Middle frontal gyrus (tissue), 1 donor: Measurements from ENCODE around the gene BMERB1.
"Not testable (repeated sequence)": the region's sequence is repeated elsewhere in the genome, so short reads cannot be mapped to it uniquely, and the experiment has no call there.

Experiments used
- DNase-seq: peaks from one replicate; pipeline ENCODE4 v3.0.0-alpha.2; 2015; ENCODE audit warnings: low spot score; ENCODE audit errors: extremely low spot score

The BMERB1 gene

GRCh38 chr16:15553313-15554088, 119.1 kb downstream of the BMERB1 start:
- DNase-seq, result no peak

GRCh38 chr16:15556130-15556529, 121.7 kb downstream of the BMERB1 start:
- DNase-seq, result no peak

- no peak for DNase-seq
Observed at GRCh38 chr16:15557258-15557657, 122.9 kb downstream of the BMERB1 start.

GRCh38 chr16:15559176-15559575, 124.8 kb downstream of the BMERB1 start:
- DNase-seq, result no peak

GRCh38 chr16:15564604-15565339, 130.4 kb downstream of the BMERB1 start:
- DNase-seq, result no peak

- DNase-seq, result no peak
Observed at GRCh38 chr16:15566095-15566494, 131.7 kb downstream of the BMERB1 start.

- no peak for DNase-seq
Observed at GRCh38 chr16:15567823-15568222, 133.4 kb downstream of the BMERB1 start.

- DNase-seq, result not testable (repeated sequence)
Observed at GRCh38 chr16:15570666-15571065, 136.3 kb downstream of the BMERB1 start.

- DNase-seq, result no peak
Observed at GRCh38 chr16:15571557-15571956, 137.2 kb downstream of the BMERB1 start.

GRCh38 chr16:15572329-15573001, 138.1 kb downstream of the BMERB1 start:
- DNase-seq, result no peak

GRCh38 chr16:15573274-15573895, 139.0 kb downstream of the BMERB1 start:
- no peak for DNase-seq

- DNase-seq, result not testable (repeated sequence)
Observed at GRCh38 chr16:15573896-15574613, 139.7 kb downstream of the BMERB1 start.

- DNase-seq, result no peak
Observed at GRCh38 chr16:15574614-15574948, 140.2 kb downstream of the BMERB1 start.

GRCh38 chr16:15575293-15576049, 141.1 kb downstream of the BMERB1 start:
- no peak for DNase-seq

- no peak for DNase-seq
Observed at GRCh38 chr16:15576960-15577958, 142.9 kb downstream of the BMERB1 start.

GRCh38 chr16:15578824-15579223, 144.4 kb downstream of the BMERB1 start:
- no peak for DNase-seq

- DNase-seq, result no peak
Observed at GRCh38 chr16:15581127-15581815, 146.9 kb downstream of the BMERB1 start.

GRCh38 chr16:15583526-15583925, 149.1 kb downstream of the BMERB1 start:
- DNase-seq, result no peak

GRCh38 chr16:15585956-15586355, 151.6 kb downstream of the BMERB1 start:
- no peak for DNase-seq
